Gastroesophageal sphincter (tissue), 3 donors: ENCODE results near the gene THSD4.

Source experiments
- CTCF ChIP-seq, 4 experiments: fragments of 200-600 bp in 2 of 4; fragments of 450-650 bp in 2 of 4; sonication (generic) in 1 of 4; IDR thresholded peaks; one replicate each; pipeline ENCODE4 v1.5.1; 2017 to 2019; ENCODE audit warnings: antibody characterized with exemption in 4 of 4, mild to moderate bottlenecking in 2 of 4, moderate library complexity in 2 of 4
- EP300 ChIP-seq: sonication (generic); formaldehyde crosslinking; IDR thresholded peaks from one replicate; pipeline ENCODE4 v1.6.1; 2017; ENCODE audit warnings: antibody characterized with exemption, mild to moderate bottlenecking

DNA sequence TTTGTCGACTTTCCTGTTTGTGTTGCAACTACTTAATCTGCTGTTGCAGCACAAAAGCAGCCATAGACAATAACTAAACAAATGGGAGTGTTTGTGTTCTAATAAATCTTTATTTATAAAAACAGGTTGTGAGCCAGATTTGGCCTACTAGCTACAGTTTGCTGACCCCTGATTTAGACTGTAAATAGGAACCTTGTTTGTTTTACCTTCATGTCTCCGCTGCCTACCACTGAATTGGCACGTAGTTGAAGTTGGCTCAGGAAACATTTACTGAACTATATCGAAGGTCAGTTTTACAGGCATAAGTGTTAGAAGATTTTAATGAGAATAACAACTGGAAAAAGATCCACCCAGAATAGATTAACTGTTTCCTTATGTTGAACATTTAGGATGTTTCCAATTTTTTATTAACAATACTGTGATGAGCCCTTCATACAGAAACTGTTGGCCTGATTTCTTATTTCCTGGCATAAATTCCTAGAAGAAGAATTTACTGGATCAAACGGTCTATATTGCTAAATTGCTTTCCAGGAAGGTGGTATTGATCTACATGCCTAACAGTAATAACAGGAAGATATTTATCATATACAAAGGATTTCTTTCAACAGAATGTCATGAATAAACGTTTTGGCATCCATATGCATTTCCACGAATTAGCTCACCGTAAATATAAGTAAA is 538.9 kb downstream of the THSD4 start:
- no peak for TF ChIP-seq CTCF (IDR thresholded peaks at IDR 0.05)
- no peak for TF ChIP-seq EP300
